GM18498 (cell line): ENCODE data around the gene TSHZ2.
"Not testable (repeated sequence)": the region's sequence is repeated elsewhere in the genome, so short reads cannot be mapped to it uniquely, and the experiment has no call there.

ENCODE experiments used
- ATAC-seq: cut with Tn5 transposase; IDR thresholded peaks from one replicate; pipeline ENCODE4 v1.9.1; 2021; ENCODE audit warnings: mild to moderate bottlenecking, moderate library complexity; ENCODE audit not compliant: unreplicated experiment

The TSHZ2 gene

DNA sequence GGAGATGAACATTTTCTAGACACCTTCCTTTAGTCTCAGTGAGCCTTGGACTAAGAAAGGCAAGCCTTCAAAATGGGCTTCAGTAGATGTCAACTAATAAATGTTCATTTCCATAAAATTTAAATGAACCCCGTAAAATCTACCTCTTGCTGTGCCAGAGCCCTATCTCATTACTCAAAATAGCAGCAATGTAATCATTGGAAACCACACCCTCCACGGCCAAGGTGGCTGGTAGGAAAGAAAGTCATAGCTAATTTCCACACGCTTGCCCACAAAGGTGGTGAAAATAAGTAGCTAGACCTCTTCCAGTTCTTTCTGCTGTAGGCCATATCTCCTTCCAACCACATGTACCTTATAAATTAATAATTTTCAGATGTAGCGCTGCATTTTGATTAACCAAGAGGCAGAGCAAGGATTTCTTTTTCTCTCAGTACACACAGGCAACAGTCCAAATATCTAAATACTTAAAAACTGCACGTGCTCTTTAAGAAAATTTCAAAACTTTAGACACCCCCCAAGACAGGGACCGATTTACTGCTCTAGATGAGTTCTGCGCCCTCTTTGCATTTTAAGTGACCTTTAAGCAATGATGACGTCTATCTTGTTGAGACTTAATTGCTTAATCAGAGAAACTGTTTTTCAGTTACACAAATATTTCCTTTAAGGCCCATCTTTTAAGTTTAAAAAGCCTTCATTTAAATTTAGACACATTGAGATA lies 330.7 kb downstream of the TSHZ2 start:
- ATAC-seq: no peak

DNA sequence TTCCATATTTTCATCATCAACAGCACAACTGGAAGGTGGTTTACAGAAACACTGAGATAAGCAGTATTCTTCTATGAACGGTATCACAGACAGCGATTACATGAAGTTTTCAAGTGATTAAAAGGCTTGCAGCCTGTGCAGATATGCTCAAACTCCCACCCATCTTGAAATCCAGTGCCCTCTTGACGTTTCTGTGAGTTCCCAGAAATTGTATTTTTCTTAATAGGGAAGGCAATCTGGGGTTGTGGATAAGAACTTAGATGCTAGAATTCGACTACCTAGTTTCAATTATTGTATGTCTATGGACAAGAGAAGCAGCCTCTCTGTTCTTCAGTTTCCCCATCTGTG lies 331.2 kb downstream of the TSHZ2 start:
- no peak for ATAC-seq

DNA sequence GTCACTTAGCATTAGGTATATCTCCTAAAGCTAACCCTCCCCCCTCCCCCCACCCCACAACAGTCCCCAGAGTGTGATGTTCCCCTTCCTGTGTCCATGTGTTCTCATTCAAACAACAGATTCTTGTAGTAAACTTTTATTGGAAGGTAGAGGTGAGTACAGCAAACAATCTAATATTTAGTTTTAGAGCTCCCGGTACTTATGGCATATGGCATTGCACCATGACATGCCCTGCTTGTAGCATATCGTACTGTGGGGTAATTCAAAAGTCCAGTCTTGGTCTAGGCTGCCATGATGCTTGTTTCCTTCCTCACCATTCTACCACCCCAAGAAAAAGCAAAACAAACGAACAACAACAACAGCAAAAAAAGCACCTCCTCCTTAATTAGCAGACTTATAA lies 332.0 kb downstream of the TSHZ2 start:
- no peak for ATAC-seq

DNA sequence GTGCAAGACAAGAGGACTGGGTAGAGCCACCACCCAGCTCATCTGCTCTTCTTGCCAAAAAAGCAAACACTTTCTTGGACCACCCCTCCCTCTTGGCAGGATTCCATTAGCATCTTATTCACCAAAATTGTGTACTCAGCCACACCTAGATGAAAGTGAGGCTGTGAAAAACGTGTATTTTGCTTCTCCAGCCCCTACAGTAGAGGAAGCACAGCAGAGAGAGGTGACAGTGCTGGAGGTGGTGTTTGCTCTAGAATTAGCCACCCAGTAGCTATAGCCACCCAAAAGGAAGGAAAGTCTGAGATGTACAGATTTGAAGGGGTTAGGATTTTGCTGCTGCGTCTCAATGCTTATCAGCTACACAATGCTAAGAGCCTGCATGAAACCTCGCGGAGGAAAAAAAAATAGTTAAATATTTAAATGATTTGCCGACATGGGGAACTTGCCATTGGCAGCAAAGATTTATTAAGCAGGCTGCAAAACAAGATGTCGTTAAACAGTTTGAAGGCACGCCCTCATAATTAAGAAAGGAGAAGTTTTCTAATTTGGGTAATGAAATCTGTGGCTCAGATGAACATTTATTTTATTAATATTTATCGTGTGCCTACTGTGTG lies 334.1 kb downstream of the TSHZ2 start:
- ATAC-seq: no peak

DNA sequence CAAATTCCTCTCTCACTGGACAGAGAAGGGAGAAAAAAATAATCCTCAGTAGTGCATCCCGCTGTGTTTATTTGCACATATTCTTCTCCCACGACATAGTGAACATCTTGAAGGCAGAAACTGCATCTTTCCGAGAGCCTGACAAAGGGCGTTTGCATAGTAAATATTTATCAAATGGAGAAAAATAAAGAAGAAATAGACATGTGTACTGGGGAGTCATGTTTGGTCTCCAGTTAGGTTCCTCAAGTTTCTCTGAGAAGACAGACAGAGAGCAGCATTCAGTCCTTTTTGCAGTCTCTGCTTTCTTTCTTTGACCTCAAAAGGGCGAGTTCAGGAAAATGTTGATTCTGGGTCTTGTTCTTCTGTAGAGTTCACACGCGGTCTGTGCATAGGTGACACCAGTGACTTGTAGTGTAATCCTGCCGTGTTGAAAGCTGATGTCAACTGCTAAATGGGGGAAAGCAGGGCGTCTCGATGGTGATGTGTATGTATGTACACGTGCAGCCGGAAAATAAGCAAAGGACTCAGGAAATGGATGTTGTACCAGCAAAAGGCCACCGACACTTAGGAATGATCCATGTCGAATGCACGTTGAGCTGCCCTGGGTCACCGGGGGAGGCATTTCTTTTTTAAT lies 335.9 kb downstream of the TSHZ2 start:
- no peak for ATAC-seq

DNA sequence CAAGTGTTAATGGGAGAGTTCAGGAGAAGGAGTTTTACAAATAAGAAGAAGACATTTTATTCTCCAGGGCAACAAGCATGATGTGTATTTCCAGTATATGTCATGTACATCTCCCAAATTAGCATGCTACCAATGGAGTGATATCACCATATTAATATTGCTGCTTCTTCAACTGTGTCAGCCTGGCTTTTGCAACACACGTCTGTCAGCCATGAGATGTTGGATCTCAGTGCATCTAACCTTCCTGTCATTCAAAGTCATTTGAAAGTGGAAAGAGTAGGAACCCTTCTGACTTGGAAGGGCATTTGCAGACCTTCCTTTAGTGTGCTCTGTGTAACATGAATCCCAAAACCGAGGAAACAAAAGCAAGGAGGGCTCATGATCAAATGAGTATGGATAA lies 337.4 kb downstream of the TSHZ2 start:
- ATAC-seq: no peak

DNA sequence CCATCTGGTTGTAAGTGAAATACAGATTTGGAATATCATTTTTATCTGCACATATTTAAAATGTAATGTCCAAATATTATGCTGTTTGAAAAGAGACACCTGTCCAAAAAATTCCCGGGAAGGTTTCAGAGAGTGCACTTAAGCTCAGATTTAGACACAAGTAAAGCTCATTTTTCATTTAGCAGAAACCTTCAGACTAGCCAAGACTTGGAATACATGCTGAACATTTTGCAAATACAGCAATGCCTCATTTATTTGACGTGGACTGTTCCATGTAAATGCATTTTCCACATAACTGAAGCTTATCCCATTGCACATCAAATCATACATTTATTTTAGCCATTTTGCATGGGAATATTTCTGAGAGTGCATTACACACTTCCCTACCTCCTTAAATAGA lies 340.8 kb downstream of the TSHZ2 start:
- no peak for ATAC-seq

DNA sequence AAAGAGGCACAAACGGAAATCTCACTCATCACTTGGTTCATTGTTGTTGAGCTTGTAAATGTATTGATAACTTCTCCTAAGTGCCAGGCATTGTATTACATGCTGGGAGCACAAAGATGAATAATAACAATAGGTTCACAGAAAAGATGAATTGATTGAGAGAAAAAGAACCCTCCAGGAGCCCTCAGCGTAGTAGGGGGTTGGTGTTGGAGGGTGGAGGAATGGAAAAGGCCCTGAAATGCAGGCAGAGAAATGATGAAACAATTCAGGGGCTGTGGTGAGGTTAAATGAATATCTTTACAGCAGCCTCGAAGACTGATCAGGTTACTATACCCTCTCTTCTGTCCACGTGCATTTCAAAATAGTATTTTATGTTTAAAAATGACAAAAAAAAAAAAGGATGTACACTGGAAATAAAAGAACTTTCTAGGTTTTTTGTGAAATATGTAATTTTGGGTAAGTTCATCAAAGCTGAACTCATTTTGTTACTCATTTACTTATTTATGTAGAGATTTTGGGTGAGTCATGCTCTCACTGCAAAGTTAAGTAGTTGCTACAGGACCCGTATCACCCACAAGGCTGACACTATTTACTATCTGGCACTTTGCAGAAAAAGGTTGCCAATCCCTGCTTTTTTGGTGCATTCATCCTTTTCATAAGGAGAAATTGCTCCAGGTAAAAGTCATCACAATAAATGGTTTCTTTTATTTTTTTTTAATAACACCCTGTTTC lies 344.2 kb downstream of the TSHZ2 start:
- no peak for ATAC-seq

DNA sequence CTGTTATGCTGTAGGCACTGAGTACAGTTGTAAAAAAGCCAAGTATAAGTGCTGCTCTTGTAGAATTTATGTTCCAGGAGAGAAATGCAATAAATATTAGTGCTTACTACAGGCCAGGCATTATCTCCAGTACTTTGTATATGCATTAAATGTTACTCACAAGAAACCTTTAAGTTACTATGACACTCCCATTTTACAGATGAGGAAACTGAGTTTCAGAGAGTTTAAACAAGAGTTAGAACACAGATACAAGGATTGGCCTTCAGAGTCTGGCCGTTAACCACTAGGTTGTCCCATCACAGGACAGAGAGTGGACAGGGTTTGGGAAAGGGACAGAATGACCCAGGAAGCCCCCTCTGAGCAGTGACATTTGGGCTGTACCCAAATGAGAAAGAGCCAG lies 347.0 kb downstream of the TSHZ2 start:
- ATAC-seq: no peak

DNA sequence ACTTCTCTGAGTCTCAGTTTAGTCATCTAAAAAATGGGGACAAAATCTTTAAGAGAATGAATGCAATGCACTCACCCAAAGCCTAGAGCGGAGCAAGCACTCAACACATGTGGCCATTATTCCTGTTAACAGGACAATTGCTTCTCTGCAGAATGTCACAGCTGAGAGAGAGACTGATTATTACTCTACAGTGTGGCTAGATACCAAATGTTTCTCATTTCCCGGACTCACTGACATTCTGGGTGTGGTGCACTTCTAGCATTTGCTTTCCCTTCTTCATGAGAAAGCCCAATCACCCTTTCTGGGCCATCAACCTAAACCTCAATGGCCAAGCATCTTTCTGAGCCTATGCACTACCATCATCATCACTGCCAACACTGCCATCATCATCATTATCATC lies 347.6 kb downstream of the TSHZ2 start:
- no peak for ATAC-seq

DNA sequence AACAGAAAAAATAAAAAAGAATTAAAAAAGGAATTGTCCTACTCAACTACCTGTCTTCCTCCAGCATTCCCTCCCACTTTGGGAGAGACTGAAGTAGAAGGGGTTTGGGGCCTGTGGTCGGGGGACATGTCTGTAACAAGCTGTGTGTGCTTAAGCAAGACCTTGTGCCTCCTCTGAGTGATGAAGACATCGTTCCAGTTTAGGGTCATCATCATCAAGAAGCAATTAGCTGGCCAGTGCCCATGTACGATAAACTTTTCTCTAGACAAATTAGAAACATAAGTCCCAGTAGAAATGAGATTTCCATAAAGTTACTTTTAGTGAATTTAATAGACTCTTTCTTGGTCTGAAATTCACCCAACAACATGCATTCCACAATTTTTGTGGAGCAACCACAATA lies 348.5 kb downstream of the TSHZ2 start:
- ATAC-seq: no peak

DNA sequence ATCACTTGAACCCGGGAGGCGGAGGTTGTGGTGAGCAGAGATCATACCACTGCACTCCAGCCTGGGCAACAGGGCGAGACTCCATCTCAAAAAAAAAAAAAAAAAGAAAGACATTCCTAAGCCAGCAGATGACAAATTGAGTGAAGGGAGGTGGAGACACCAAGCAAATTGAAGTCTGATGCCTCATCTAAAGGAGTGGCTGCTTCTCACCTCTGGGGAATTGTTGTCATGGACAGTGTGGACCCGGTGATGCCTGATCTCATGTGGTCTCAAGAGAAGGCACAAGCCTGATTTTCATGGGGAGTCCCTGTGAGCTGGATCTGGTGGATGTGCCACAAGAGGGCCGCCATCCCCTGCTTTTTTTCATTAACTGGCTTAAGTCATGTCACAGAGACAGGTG lies 349.4 kb downstream of the TSHZ2 start:
- ATAC-seq: no peak

DNA sequence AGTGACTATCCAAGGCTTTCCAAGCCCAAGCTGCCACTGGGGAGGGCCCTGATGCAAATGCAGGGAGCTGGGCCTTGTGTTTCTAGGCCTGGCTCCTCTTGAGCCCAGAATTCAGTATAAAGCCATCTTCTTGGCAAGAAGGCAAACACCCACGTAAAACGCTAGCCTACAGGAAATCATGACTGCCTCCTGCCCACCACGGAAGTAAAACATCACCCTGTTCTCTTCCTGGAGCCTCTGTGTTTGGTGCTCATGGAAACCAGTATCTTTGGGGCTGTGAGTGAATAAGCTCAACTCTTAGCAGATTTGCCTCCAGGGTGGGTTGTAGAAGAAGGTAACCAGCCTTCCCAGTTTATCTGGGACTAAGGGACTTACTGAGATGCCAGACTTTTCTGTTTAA lies 350.5 kb downstream of the TSHZ2 start:
- ATAC-seq: no peak

DNA sequence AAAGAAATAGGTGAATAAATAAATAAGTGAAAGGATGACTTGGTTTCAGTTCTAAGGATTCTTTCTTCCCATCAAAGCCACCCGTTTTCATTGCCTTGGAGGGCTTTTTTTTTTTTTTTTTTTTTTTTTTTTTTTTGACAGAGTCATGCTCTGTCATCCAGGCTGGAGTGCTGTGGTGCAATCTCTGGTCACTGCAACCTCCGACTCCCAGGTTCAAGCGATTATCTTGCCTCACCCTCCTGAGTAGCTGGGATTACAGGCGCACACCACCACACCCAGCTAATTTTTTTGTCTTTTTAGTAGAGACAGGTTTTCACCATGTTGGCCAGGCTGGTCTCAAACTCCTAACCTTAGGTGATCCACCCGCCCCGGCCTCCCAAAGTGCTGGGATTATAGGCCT lies 351.3 kb downstream of the TSHZ2 start:
- ATAC-seq: not testable (repeated sequence)

DNA sequence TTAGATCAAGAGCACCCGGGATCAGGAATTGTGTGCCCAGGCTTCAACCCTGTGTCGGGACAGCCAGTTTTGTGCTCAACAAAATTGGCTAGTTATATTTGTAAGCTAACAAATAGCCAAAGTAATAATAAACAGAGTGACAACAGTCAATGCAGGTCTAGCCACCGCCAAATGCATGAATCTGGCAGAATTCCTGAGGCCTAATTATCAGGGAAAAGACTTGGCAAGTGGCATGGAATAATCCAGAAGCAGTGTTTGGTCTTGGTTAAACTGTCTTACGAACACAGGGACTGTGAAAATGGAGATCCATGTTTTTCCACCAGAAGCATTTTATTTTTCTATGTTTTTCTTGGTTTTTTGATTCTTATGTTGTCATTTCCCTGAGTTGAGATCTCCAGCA lies 352.7 kb downstream of the TSHZ2 start:
- ATAC-seq: no peak

DNA sequence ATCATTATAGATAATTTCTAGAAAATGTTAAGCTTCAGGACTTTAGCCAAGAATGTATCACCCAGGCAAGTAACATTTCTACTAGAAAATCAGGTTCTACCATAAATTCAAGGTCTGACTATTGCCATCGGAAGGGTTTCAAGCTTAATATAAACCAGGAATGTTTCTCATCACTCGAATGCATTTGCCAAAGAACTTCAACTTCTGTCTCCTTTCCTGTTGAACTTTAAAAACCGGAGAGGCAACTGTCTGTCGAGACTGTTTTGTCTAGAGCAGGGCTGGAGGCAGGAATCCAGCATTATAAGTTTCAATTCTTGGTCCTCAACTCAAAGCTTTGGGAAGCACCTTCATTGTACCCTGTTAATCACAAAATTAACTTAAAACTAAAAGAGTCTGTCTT lies 356.8 kb downstream of the TSHZ2 start:
- ATAC-seq: no peak

DNA sequence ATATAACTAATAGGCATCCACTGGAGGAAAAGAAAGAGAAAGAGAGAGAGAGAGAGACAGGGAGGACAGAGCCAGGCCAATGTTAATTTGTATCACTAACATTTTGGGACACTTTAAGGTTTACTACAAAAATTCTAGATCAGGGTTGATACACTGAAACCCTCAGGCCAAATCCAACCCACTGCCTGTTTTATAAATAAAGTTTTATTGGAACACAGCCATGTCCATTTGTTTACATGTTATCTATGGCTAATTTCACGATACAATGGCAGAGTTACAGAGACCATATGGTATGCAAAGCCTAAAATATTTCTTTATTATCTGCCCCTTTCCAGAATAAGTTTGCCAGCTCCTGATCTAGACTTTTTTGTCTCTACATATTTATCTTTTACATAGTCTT lies 357.6 kb downstream of the TSHZ2 start:
- ATAC-seq: no peak

DNA sequence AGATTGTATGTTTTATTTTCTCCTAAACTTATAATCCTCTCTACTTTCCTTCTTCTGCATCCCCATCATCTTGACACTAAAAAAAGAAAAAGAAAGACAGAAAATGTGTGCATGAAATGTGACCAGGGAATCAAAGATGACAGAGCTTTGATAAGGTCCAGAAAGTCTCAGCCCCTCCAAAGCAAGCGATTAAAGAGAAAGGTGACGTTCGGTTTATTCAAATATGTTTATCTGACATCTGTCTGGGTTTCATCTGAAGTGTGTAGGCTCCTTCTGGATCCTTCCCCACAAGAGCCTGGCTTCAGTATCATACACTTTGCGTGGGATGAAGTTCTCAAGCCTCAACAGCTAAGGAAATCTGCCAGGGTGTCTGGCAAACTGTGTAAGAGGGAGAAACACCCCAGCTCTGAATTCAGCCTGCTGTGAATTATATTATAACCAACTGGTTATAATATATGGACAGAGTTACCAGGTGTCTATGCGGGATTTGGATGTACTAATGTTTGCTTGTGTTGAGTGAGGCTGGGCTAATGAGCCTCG lies 358.5 kb downstream of the TSHZ2 start:
- no peak for ATAC-seq

DNA sequence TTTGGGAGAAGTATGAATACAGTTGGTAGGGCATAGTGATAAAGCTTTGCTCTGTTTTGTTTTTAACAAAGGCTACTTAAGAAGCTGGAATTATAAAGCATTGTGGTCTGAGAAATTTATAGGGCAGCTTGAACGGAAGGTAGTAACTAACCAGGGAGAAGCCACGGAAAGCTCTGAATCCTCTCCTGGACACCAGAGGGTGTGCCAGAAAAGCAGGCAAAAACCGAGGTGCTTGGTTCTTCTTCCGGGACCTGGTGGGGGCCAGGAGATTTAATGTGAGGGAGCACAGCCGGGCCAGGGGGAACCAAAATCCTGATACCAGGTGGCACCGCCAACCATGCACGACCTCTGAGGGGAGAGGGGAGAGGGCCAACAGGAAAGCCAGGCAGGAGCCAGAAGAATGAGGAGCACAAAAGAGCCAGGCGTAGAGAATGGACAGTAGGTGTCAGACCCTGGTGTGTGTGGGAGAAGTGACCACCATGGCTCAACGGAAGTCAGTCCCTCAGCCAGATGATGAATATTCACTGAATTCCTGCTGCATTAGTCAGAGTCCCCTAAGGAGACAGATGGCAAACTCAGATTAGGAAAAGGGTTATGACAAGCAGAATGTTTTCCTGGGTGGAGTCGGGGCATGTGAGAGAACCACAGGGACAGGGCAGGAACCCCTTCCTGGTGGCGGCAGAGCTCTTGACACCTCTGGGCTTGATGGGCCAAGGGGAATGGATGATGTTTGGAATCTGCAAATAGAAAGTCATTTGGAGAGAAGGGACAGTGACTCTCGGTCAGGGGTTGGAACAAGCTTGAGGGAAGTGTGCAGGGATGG lies 359.2 kb downstream of the TSHZ2 start:
- no peak for ATAC-seq

DNA sequence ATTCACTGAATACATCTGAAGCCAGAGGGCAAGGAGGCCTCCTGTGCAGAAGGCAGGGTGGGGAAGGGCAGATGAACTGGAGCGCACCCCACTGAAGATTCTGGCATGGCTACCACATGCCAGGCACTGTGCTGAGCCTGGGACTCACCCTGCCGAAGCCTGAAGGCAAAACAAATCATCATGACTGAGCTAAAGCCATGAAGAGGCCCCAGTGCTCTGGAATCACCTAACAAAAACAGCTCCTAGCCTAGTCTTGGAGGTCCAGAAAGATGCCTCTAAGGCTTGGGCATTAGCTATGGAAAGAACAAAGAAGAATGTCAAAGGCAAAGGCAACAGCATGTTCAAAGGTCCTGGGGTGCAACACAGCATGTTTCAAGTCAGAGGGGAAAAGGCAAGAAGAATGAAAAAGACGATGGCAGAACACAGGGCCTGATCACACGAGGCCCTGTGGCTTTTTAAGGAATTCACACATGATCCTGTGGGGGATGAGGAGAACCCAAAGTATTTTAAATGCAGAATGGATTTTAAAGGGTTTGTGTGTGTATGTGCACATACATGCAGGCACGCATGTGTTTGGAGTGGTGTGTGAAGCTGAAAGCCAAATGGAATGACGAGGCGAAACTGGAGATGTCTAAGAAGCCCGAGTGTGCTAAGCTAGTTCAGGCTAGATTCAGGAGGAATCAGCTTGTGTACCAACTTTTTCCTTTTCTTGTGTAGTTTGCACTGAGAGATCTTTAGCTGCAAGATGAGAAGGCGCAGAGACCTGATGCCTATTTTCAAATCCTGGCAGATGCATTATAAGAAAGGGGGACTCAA lies 360.1 kb downstream of the TSHZ2 start:
- ATAC-seq: no peak
